HepG2 (cell line): ENCODE data around the gene C20orf96. TPM values are rescaled to one million over a fixed set of nuclear protein-coding genes. Genes with fewer than 3 reads are reported as not detected.
A peak's percentile ranks its signal among the peaks of the same experiment; 100 is the strongest.

Experiments used
- AKAP8 ChIP-seq: sonication (generic); formaldehyde crosslinking; IDR thresholded peaks from 2 replicates; pipeline ENCODE4 v1.5.1; 2020; ENCODE audit warnings: mild to moderate bottlenecking, missing genetic modification reagents
- ARNT ChIP-seq: fragments of 450-650 bp; IDR thresholded peaks from 2 replicates; pipeline ENCODE4 v1.6.1; 2017
- ARNTL ChIP-seq: sonication (generic); formaldehyde crosslinking; IDR thresholded peaks from 2 replicates; pipeline ENCODE4 v1.4.0; 2020; ENCODE audit warnings: mild to moderate bottlenecking, missing genetic modification reagents
- ATF1 ChIP-seq: IDR thresholded peaks from 2 replicates; pipeline ENCODE4 v1.6.1; 2016; ENCODE audit warnings: mild to moderate bottlenecking, control low read depth
- BRCA1 ChIP-seq: sonication (generic); formaldehyde crosslinking; IDR thresholded peaks from 2 replicates; pipeline ENCODE4 v1.4.0; 2020; ENCODE audit warnings: missing genetic modification reagents
- KDM6A ChIP-seq: IDR thresholded peaks from 2 replicates; pipeline ENCODE4 v1.6.1; 2016; ENCODE audit warnings: low read depth
- MAF1 ChIP-seq: sonication (generic); formaldehyde crosslinking; IDR thresholded peaks from 2 replicates; pipeline ENCODE4 v1.5.0; 2020; ENCODE audit warnings: missing genetic modification reagents, borderline replicate concordance
- MZF1 ChIP-seq: sonication (generic); formaldehyde crosslinking; IDR thresholded peaks from 2 replicates; pipeline ENCODE4 v1.8.1; 2023; ENCODE audit warnings: mild to moderate bottlenecking, missing genetic modification reagents, borderline replicate concordance
- NKX3-1 ChIP-seq: sonication (generic); formaldehyde crosslinking; IDR thresholded peaks from 2 replicates; pipeline ENCODE4 v1.5.0; 2020; ENCODE audit warnings: missing genetic modification reagents
- REL ChIP-seq: sonication (generic); formaldehyde crosslinking; conservative IDR thresholded peaks from 2 replicates; pipeline ENCODE4 v1.8.0; 2022; ENCODE audit warnings: mild to moderate bottlenecking, missing genetic modification reagents, moderate library complexity
- RNF2 ChIP-seq: fragments of 450-650 bp; conservative IDR thresholded peaks from 2 replicates; pipeline ENCODE4 v1.6.1; 2016; ENCODE audit warnings: low read depth
- SATB2 ChIP-seq: sonication (generic); formaldehyde crosslinking; IDR thresholded peaks from 2 replicates; pipeline ENCODE4 v1.5.0; 2020; ENCODE audit warnings: missing genetic modification reagents
- TARDBP ChIP-seq: sonication (generic); formaldehyde crosslinking; IDR thresholded peaks from 2 replicates; pipeline ENCODE4 v1.8.0; 2022; ENCODE audit warnings: mild to moderate bottlenecking, missing genetic modification reagents
- TCF7 ChIP-seq: sonication (generic); IDR thresholded peaks from 2 replicates; pipeline ENCODE4 v1.6.1; 2016; ENCODE audit warnings: antibody characterized with exemption, low read depth
- ZIK1 ChIP-seq: sonication (generic); formaldehyde crosslinking; IDR thresholded peaks from 2 replicates; pipeline ENCODE4 v1.5.0; 2020; ENCODE audit warnings: mild to moderate bottlenecking, low read depth, missing genetic modification reagents, borderline replicate concordance
- ZNF232 ChIP-seq: sonication (generic); formaldehyde crosslinking; IDR thresholded peaks from 2 replicates; pipeline ENCODE4 v1.4.0; 2020; ENCODE audit warnings: missing genetic modification reagents, borderline replicate concordance
- ZNF7 ChIP-seq: IDR thresholded peaks from 2 replicates; pipeline ENCODE4 v1.6.1; 2016; ENCODE audit warnings: missing biosample characterization, missing genetic modification reagents
- ZNF747 ChIP-seq: sonication (generic); formaldehyde crosslinking; IDR thresholded peaks from 2 replicates; pipeline ENCODE4 v1.8.1; 2023; ENCODE audit warnings: missing genetic modification reagents, mild to moderate bottlenecking, borderline replicate concordance
- polyA plus RNA-seq, 8 experiments: library from polyadenylated mRNA; depleted of rRNA in 3 of 8; stranded (reverse) in 7 of 8; unstranded in 1 of 8; fragments of >200 nt; fragmentation: Illumina TruSeq in 4 of 8; extraction: Trizol in 4 of 8; gene quantifications; 2 replicates each; pipeline versions ENCODE4 v1.2.1 to v1.2.3, GENCODE V29; 2011 to 2016; ENCODE audit warnings: low read depth in 4 of 8, missing spikeins in 1 of 8, mixed read lengths in 1 of 8; ENCODE audit not compliant: insufficient read depth in 1 of 8
- total RNA-seq, 5 experiments: library from RNA; depleted of rRNA; stranded (reverse); fragments of >200 nt; fragmentation: Illumina TruSeq; extraction: Trizol; gene quantifications; 2 replicates each; pipeline ENCODE4 v1.2.3, GENCODE V29; 2016; ENCODE audit warnings: low read depth in 1 of 5
- TF ChIP-seq, protein P1 (sequence below): sonication (generic); formaldehyde crosslinking; IDR thresholded peaks from 2 replicates; pipeline ENCODE4 v1.4.0; 2020; ENCODE audit warnings: mild to moderate bottlenecking, missing genetic modification reagents
- TF ChIP-seq, protein P2 (sequence below): sonication (generic); formaldehyde crosslinking; IDR thresholded peaks from 2 replicates; pipeline ENCODE4 v1.4.0; 2020; ENCODE audit warnings: mild to moderate bottlenecking, missing genetic modification reagents

The C20orf96 gene
- total and polyA plus RNA-seq, 2 of the 13 experiments (the other 11 are each of a cell fraction or from before 2014, with no cell fraction given) = 3.8 to 20.6 TPM

DNA sequence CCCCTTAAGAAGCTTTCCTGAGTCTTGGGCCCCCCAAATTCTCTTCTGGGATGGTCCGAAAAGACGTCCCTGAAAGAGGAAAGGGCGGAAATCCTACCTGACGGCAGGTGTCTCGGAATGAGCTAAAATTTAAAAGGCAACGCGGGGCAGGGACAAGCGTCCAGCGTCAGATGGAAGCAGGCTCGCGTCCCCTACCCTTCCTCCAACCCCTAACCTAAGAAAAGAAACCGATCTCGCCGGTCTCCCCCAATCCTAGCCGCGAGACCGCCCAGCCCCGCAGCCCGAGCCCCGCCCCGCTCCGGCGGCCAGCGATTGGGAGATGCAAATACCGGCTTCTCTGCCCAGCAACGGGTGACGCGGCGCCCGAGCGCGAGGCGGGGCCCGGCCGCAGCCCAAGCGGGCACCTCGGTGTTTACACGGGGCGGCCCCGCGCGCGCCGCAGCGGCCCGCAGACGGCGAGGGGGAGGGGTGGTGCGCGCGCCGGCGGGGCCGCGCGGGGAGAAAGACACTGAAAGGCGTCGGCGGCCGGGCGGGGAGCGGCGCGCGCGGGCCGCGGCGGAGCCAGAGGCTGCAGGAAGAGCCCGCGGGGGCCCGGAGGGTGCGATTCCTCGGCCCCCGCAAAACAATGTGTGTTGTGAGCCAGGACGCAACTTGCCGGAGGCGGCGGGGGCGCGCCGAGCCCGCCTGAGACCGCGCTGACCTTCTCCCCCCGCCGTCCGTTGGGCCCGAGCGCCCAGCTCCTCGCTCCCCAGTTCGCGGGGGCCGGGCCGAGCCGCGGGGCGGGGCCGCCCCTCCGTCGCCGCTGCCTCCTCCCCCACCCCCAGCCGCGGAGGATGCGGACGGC, 34.7 kb upstream of the C20orf96 start, which contains the start of gene SOX12 (continued):
- TF ChIP-seq MZF1 = no peak
- 0 out of 2 replicates have a peak, but pooled peaks have one; percentile 12 for TF ChIP-seq SATB2
- no peak; the same call in 1 of the 2 replicates for TF ChIP-seq ZNF747 (CRISPR knock-in tag)
- TF ChIP-seq TCF7 = no peak
- TF ChIP-seq REL (CRISPR knock-in tag) = no peak; the same call in 1 of the 2 replicates
- TF ChIP-seq TARDBP (CRISPR knock-in tag) = peak; percentile 78
- no peak for TF ChIP-seq ARNT
- peak; percentile 78 for TF ChIP-seq ATF1 (CRISPR knock-in tag)
- 0 out of 2 replicates have a peak, but pooled peaks have one; percentile 46 for TF ChIP-seq NKX3-1
- 0 out of 2 replicates have a peak, but pooled peaks have one; percentile 13 for TF ChIP-seq ZNF232 (CRISPR knock-in tag)
- TF ChIP-seq ZIK1 (CRISPR knock-in tag) = peak; percentile 23; the same call in 1 of the 2 replicates
- TF ChIP-seq BRCA1 (CRISPR knock-in tag) = no peak
- TF ChIP-seq ARNTL = peak; percentile 25
- no peak for TF ChIP-seq RNF2
- peak; percentile 89 for TF ChIP-seq ZNF7 (CRISPR knock-in tag)
- peak; percentile 91 for TF ChIP-seq AKAP8 (CRISPR knock-in tag)
- no peak for TF ChIP-seq KDM6A (CRISPR knock-in tag)
- TF ChIP-seq, protein P1, sequence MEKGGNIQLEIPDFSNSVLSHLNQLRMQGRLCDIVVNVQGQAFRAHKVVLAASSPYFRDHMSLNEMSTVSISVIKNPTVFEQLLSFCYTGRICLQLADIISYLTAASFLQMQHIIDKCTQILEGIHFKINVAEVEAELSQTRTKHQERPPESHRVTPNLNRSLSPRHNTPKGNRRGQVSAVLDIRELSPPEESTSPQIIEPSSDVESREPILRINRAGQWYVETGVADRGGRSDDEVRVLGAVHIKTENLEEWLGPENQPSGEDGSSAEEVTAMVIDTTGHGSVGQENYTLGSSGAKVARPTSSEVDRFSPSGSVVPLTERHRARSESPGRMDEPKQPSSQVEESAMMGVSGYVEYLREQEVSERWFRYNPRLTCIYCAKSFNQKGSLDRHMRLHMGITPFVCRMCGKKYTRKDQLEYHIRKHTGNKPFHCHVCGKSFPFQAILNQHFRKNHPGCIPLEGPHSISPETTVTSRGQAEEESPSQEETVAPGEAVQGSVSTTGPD (CRISPR knock-in tag) = no peak
- no peak; the same call in 1 of the 2 replicates for TF ChIP-seq MAF1 (CRISPR knock-in tag)
- TF ChIP-seq, protein P2, sequence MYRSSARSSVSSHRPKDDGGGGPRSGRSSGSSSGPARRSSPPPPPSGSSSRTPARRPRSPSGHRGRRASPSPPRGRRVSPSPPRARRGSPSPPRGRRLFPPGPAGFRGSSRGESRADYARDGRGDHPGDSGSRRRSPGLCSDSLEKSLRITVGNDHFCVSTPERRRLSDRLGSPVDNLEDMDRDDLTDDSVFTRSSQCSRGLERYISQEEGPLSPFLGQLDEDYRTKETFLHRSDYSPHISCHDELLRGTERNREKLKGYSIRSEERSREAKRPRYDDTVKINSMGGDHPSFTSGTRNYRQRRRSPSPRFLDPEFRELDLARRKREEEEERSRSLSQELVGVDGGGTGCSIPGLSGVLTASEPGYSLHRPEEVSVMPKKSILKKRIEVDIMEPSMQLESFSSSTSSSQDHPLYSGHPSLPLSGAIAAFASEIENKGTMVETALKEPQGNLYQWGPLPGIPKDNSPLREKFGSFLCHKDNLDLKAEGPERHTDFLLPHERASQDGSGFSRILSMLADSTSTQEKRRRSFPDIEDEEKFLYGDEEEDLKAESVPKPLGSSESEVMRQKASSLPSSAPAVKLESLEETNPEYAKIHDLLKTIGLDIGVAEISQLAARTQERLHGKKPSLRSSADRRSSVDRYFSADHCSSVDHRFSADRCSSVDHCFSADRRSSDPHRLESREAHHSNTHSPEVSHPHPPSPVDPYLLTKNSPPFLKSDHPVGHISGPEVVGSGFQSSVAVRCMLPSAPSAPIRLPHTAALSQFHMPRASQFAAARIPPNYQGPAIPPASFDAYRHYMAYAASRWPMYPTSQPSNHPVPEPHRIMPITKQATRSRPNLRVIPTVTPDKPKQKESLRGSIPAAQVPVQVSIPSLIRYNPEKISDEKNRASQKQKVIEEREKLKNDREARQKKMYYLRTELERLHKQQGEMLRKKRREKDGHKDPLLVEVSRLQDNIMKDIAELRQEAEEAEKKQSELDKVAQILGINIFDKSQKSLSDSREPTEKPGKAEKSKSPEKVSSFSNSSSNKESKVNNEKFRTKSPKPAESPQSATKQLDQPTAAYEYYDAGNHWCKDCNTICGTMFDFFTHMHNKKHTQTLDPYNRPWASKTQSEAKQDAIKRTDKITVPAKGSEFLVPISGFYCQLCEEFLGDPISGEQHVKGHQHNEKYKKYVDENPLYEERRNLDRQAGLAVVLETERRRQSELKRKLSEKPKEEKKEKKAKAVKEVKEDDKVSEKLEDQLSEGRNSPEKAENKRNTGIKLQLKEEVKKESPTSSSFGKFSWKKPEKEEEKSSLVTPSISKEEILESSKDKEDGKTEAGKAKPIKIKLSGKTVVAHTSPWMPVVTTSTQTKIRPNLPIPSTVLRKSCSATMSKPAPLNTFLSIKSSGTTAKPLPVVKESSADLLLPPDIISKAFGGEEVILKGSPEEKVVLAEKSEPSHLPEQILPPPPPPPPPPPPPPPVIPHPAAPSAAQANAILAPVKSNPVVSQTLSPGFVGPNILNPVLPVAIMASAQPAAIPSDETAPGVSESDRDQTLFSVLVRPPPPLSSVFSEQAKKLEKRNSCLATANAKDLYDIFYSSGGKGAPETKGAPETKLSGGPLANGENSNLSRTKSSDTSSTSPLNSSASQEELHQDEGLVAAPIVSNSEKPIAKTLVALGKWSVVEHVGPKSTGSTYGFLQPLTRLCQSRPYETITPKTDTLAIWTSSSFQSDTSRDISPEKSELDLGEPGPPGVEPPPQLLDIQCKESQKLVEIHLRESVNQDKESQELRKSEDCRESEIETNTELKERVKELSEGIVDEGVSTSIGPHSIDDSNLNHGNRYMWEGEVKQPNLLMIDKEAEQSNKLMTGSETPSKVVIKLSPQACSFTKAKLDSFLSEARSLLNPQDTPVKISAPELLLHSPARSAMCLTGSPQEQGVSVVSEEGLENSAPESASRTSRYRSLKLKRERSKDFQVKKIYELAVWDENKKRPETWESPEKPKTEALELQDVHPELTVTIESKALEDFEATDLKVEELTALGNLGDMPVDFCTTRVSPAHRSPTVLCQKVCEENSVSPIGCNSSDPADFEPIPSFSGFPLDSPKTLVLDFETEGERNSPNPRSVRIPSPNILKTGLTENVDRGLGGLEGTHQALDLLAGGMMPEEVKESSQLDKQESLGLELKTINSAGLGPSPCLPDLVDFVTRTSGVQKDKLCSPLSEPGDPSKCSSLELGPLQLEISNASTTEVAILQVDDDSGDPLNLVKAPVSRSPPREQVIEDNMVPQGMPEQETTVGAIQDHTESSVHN (CRISPR knock-in tag) = no peak
